Breast epithelium (tissue), 3 donors: Measurements from ENCODE around the gene TINAGL1.

Source experiments
- POLR2A ChIP-seq: fragments of 450-650 bp; IDR thresholded peaks from one replicate; pipeline ENCODE4 v1.6.1; 2016; ENCODE audit warnings: antibody characterized with exemption, mild to moderate bottlenecking, moderate library complexity
- POLR2AphosphoS5 ChIP-seq, 3 donors: sonication (generic); formaldehyde crosslinking; IDR thresholded peaks; one replicate each; pipeline ENCODE4 v1.6.1; 2017; ENCODE audit warnings: antibody characterized with exemption in 3 of 3
- TF ChIP-seq, protein P1 (sequence below), 3 donors: fragments of 450-650 bp; IDR thresholded peaks; one replicate each; pipeline ENCODE4 v1.5.1; 2016 to 2017; ENCODE audit warnings: antibody characterized with exemption in 3 of 3, mild to moderate bottlenecking in 3 of 3, moderate library complexity in 3 of 3

DNA sequence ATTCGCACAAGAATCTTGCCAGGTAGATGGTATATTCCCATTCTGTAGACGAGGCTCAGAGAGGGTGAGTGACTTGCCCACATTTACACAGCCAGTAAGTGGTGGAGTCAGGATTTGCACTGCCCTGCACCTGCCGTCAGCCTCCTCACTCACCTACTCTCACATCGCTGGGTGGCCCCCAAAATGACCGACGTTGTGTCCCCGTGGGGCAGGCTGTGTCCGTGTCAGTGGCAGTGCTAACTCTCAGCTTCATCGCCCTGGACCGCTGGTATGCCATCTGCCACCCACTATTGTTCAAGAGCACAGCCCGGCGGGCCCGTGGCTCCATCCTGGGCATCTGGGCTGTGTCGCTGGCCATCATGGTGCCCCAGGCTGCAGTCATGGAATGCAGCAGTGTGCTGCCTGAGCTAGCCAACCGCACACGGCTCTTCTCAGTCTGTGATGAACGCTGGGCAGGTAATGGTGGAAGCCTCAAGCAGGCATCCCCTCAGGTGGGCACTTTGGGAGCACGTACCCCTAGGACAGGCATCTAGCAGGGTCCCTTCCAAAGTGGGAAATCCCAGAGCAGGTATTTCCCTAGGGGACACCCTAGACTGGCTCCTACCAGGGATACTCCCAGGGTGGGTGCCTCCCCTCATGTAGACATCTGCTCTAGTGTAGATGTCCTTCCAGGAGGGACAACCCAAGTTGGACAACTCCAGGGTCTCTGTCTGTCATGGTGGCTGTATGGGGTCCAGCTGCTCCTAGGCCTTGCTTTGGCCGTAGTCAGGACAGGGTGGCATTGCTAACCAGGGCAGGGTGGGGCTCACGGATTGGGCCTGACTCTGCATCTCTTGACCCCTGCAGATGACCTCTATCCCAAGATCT, 44.5 kb downstream of the TINAGL1 start:
- TF ChIP-seq POLR2A (no peak), POLR2AphosphoS5 (IDR thresholded peaks at IDR 0.05) (no peak)
- TF ChIP-seq, protein P1, sequence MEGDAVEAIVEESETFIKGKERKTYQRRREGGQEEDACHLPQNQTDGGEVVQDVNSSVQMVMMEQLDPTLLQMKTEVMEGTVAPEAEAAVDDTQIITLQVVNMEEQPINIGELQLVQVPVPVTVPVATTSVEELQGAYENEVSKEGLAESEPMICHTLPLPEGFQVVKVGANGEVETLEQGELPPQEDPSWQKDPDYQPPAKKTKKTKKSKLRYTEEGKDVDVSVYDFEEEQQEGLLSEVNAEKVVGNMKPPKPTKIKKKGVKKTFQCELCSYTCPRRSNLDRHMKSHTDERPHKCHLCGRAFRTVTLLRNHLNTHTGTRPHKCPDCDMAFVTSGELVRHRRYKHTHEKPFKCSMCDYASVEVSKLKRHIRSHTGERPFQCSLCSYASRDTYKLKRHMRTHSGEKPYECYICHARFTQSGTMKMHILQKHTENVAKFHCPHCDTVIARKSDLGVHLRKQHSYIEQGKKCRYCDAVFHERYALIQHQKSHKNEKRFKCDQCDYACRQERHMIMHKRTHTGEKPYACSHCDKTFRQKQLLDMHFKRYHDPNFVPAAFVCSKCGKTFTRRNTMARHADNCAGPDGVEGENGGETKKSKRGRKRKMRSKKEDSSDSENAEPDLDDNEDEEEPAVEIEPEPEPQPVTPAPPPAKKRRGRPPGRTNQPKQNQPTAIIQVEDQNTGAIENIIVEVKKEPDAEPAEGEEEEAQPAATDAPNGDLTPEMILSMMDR (IDR thresholded peaks at IDR 0.05): no peak
